Islet precursor cell (in vitro differentiated cells): ENCODE data around the gene BCAS1.
"Not testable (repeated sequence)": the region's sequence is repeated elsewhere in the genome, so short reads cannot be mapped to it uniquely, and the experiment has no call there.

Experiments used
- DNase-seq: peaks from one replicate; pipeline ENCODE4 v3.0.0-alpha.2; 2018

Gene BCAS1

DNA sequence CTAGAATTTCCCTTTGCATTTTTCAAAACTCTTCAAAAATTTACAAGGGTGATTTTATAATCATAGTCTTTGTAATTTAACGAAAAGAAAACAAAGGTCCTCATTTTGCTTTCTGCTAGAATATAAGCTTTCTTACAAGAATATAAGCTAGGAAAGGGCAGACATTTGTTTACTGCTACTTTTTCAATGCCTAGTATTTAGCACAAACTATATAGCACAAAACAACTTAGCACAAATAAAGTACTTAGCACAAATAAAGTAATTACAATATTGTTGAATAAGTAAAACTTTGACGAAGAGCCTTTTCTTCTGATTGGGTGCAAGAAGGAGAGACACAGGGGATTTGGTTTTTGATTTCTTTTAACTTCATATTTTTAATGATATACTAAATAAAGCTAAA is 87.8 kb downstream of the BCAS1 start:
- DNase-seq = no peak

DNA sequence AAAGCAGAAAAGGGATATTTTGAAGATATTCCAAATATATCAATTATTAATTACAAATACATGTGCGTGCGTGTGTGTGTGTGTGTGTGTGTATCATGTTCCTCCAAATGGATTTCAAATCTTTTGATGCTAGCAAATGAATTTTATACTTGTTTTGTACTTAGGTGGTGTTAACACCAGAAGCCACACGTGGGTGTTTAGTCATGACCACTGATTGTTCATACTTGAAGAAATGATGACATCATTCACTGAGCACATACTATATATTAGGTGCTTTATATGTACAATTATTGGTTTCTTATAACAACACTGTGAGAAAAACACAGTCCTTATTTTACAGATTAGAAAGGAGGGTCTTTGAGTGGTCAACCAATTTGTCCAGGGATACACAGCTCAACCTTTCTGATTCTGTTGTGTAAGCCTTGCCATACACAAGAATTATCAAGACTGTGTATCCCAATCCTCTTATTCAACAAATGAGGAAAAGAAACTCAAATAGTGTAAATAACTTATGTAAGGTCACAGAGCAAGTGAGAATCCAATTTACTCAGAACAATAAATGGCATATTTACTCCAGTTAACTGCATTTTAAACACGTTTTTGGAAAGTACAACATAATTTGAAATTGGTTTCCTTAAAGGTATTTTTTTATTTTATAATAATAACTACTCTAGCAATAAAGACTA is 88.5 kb downstream of the BCAS1 start:
- no peak for DNase-seq

DNA sequence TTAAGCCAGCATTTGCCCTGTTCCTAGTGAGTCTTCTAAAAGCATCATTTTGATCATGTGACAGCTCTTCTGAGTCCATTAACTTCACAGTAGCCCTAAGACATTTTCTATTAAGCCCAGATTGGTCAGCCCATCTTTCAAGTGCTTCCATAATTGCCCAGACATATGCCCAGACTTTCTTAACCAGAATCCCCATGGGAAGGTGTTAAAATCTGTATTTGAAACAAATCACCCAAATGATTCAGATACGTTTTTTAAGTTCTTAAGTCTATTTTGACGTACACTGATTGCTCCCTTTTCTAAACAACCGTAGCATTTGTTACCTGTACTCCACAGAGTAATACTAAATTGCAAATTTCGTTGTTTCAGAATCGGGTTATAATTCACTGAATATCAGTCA is 89.3 kb downstream of the BCAS1 start:
- DNase-seq = no peak

DNA sequence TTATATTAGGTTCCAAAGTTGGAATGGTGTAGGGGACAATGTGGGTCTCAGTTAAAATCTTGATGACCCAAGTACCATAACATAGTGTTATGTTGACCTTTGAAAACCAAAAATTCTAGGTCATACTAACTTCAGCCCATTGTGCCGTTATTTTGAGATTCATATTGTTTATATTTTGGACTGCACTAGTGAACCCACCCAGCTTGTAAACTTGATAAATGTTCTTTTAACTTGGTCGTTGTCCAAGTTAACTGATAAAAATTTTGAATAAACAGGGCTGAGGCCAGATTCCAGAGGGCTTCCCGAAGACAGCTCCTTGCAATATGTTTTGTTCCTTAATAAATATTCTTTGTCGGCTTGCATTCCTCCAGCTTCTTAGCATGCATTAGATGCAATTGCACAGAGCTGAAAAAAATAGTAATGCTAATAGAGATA is 90.3 kb downstream of the BCAS1 start:
- no peak for DNase-seq

DNA sequence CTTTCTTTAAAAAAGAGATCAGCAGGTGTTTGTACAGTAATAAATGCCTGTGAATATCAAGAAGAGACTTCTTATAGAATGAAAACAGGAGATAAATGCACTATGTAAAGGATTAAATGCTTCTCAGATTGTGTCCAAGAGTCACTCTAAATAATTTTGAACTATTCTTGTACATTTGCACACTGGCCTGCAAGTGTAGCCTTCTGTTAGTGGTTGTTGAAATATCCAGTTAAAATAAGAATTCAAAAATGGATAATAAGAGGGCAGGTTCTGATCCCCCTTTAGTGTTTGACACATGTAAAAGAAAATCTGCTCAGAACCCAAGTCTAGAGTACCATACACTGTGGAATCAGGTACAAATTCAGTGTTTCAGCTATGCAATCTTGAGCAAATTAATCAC is 91.9 kb downstream of the BCAS1 start:
- DNase-seq = no peak

DNA sequence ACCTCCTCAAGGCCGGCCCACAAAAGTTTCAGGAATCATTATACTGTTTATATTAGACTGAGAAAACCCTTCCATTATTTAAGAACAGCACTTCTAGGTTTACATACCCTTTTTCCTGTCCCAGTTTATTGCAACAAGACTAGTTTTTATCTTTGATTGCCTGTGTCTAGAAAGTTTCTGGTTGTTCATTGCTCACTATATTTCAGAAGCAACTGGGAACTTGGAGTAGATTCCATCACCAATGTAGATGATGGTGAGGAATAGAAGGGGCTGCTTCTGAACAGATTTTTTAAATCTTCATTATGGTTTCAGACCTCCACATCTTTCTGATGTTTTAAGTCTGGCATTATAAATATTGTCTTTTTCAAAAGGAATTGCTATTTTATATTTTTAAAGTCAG is 93.0 kb downstream of the BCAS1 start:
- no peak for DNase-seq

DNA sequence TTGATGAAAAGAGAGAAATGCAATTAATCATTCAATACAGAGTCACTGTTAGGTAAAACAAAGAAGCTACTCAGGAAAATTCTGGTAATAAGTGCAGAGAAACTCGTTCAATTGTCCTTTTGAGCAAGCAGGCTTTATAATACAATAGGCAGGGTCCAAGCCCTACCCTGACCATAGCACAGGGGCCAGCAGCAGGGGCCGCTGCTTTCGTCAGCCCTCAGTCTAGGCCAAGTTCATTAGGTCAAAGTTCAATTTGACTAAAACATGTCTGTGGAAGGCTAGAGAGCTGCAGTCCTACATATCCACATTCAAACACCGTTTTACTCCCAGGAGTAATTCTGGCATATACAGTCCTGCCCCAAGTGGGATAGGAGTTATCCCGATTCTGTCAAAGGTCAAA is 94.6 kb downstream of the BCAS1 start:
- no peak for DNase-seq

DNA sequence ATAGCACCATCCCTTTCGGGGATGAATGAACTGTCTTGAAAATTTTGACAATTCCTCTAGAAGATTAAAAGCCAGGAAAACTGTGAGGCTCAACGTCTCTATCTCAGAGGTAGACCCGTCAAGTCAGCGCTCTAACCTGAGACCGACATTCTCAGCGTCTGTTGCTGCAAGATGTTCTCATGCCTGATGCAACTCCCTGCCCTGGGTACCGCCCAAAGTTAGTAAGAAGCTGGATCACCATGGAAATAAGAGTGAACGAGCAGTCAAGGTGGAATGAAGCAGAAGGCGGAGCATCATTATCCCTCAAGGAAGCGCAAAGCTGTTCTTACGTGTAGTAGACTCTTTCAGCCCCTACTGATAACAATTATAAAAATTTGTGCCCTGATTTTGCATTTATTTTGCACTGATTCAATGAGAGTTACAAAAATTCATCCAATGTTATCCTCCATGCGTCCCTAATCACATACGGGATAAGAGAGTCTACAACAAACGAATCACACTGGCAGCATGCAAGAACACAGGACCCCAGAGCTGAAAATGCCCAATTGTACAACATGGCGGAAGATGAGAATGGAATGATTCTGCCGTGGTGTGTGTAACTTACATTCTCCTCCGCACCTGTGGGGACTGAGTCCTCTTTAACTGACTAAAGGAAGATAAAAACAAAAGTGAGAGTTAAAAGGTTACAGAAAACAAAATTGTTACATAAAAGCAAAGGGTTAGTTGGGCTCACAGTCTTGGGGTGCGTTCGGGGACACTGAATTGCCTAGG is 95.4 kb downstream of the BCAS1 start:
- no peak for DNase-seq

DNA sequence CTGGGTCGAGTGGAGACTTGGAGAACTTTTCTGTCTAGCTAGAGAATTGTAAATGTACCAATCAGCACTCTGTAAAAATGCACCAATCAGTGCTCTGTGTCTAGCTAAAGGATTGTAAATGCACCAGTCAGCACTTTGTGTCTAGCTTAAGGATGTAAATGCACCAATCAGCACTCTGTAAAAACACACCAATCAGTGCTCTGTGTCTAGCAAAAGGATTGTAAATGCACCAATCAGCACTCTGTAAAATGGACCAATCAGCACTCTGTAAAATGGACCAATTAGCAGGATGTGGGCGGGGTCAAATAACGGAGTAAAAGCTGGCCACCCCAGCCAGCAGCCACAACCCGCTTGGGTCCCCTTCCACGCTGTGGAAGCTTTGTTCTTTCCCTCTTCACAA is 96.5 kb downstream of the BCAS1 start:
- not testable (repeated sequence) for DNase-seq

DNA sequence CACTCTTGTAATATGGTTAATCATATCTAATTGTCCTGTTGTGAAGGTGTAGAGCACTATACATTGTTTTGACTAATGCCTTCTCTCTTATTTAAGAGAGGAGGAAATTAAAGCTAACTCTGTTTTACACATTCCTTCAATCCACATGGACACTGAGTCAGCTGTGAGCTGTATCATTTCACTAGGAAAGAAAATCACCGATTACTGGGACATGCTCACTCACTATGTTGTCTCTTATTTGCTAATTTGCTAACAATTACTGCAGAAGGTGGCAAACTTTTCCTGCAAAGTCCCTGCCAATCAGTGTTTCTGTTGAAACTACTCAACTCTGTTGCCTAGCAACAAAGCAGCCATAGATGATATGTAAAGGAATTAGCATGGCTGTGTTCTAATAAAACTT is 98.2 kb downstream of the BCAS1 start:
- DNase-seq = no peak

DNA sequence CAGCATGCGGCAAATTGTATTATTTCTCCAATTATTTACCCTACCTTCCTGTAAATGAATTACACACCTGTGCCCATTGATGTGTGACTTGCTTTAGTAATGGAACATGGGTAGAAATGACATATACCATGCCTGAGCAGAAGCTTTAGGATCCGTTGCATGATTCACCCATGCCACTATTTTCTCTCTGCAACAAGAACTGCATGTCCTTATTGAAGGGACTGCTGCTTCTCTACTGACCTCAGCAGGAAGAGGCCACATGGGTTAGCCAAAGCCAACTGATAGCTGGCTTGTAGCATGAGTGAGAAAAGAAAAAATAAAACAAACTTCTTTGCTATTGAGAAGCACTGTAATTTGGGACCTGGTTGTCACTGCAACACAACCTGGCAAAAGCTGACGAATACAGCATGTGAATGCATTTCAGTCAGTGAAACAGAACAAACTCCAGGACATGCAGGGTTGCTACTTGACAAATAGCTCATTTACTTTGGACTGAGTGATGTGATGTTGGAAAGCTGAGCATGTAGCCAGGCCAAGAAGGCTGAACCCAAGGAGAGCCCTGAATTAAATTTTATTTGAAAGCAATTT is 99.2 kb downstream of the BCAS1 start:
- DNase-seq = no peak

DNA sequence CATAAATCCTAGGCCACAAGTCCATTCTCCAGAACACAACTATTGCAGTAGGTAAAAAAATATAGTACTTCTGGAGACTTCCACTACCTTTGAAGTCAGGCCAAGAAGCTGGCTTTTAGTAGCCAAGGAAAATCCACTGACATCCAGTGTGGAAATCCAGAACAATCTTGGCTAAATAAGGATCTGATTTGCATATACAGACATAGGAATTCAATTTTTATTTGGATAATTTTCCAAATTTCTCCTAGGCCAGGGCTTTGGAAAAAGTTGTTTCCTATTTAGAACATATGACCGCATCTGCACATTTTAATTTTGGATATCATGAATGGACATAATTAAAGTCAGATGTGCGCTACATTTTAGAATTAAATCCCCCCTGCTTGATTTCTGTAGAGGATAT is 100.2 kb downstream of the BCAS1 start:
- DNase-seq = no peak

DNA sequence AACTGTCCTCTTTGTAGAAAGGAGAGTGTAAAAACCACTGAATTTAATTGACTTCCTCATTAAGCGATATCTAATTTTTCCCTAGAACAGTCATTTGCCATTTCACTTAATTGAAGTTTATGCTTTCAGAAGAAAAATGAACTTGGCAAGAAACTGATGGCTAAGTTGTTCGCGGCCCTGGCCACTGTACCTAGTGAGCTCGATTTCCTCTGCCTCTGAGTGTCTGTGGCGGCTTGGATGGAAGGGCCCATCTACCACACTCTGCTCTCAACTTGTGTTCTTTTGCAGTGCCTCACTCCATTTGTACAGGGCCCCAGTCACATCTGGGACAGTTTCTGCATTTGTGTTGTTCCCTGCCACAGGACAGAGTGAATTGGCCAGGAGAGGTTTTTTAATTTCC is 102.9 kb downstream of the BCAS1 start:
- no peak for DNase-seq

DNA sequence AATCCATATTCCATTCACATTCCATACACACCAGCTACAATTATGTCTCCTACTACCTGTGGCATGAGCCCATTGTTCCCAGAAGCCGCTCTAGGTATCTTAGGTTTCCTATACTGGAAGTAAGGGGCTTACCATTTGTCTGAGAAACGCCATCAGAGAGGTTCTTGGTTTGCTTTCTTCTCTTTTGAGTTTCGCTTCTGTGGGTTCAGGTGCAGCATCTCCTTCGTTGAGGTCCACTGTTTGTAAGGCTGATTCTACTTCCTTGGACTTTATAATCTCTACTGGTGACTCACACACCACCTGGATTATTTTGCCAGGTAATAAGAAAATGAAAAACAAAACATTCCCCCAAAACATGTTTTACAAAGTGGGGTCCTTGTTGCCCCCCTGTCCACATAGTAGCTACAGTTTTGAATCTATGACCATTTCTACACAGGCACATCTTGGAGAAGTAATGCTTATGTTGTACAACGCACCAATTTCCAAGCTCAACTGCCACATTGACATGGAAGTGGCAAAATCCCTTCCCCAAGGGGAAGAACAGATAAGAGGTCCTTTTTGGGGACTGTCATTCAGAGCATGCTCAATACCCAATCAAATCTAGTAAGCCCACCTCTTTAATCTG is 103.5 kb downstream of the BCAS1 start:
- DNase-seq = no peak

DNA sequence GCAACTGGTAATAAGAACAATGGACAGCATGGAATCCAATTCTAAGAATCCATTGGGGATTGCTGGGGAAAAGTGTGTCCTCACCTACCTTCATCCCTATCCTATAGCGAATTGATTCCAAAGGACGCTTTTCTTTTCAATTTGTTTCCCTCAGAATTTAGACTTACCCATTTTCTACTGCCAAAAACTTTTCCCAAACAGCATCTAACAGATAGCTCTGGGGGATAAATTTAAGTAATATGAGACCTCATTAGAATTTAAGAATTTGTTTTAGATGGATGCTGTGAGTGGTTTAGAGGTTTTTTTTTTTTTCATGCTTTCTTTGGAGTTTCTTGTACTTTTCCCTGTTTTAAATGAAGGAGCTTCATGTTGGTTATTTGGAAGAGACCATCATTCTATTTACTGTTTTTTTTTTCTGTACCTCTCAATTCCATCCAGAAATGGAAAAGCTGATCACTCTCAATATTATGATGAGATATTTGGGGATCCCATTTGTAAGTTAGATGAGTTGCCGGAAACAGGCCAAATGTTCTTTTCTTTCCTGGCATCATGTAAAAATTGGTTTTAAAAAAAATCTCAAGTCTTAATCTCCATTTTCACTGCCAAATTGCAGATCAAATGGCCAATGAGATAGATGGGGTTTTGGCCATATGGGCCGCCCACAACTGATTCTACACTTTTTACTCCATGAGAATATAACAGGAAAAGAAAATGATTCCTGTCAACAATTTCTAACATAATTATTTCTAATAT is 105.7 kb downstream of the BCAS1 start:
- no peak for DNase-seq

DNA sequence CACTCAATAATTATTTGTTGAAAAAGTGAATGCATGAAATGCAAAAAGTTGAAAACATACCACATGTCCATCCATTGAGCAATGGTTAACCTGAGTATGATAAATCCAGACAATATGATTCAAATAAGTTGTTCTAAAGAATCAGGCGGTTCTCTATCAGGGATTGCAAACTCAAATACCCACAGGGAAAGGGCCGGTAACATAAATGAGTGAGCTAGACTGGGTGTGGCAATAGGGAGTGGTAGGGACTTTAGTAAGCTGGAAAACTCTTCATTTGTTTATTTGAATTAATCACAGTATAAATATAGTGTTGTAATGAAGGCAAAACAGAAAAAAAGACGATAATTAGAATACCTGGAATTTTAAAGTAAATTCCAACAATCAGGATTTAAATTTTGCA is 106.3 kb downstream of the BCAS1 start:
- no peak for DNase-seq

DNA sequence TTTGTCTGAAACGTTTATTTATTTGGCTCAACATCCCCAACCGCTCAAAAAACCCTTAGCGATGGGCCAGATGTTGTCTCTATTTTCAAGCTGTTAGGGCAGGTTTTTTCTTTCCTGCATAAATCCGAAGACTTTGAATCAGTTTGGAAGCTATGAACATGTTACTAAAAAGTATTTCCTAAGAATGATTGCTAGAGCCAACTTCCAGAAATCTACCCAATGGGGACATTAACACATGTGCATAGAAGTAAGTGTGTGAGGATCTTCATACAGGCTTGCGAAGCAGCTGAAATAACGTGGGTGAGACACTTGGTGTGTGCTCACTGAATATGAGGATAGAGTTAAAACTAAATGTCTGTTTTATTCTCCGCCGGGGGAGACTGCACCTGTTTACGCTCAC is 106.8 kb downstream of the BCAS1 start:
- DNase-seq = no peak

DNA sequence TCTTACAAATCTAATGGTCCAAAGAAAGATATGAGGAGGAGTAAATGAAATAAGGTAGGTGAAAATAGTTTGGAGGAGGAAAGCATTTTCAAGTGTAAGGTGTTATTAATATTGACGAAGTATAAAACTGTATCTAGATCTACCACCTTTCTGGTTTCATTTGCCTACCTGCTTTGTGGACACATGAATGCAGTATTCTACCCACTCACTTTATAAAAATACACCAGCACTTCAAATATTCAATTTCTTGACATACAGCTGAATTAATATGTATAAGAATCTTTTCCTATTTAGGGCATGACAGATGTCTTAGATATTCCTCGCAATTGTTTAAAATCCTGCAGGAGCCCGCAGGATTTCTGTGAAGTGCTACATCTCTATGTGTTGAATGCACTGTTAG is 108.0 kb downstream of the BCAS1 start:
- no peak for DNase-seq

DNA sequence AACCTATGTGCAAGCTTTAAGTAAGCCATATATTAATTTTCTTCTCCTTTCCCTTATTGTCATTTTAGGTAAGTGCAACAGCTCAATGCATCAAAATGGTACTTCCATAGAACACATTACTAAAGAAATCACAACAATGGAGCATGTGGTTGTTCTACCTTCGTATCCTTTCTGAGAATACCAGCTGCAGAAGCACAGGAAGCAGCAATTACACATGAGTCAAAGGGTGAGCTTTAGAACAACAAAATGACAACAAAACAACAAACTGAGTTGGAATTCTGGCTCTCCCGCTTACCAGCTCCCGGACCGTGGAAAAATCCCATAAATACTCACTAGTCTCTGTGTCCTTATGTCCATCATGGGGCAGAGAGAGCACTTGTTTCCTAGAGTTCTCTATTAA is 108.9 kb downstream of the BCAS1 start:
- no peak for DNase-seq

DNA sequence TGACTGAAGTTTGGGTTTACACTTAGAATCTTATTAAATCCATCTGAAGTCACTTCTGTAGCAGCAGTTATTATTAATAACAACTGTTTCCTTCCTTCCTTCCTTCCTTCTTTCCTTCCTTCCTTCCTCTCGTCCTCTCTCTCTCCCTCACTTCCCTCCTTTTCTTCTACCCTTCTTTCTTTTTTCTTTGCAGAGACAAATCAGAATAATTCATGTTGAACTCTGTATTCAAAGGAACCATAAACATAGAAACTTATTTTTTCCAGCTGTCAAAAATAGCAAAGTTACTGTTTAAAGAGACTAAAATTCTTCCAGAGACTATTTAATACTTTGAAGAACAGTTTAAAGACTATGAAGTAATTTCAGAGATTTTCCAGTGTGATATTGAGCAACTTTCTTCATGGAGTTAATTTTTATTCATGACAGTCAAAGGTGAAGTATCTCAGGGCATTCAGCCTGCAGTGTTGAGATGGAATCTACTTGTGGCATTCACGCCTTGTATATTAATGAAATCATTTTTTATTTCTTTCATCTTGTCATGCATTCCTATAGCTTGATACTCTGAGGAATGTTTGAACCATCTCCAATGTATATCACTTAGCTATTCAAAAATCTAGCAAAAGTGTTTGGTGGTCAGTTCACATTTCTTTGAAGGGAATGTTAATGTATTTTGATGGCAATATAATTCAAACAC is 109.7 kb downstream of the BCAS1 start:
- DNase-seq = no peak

DNA sequence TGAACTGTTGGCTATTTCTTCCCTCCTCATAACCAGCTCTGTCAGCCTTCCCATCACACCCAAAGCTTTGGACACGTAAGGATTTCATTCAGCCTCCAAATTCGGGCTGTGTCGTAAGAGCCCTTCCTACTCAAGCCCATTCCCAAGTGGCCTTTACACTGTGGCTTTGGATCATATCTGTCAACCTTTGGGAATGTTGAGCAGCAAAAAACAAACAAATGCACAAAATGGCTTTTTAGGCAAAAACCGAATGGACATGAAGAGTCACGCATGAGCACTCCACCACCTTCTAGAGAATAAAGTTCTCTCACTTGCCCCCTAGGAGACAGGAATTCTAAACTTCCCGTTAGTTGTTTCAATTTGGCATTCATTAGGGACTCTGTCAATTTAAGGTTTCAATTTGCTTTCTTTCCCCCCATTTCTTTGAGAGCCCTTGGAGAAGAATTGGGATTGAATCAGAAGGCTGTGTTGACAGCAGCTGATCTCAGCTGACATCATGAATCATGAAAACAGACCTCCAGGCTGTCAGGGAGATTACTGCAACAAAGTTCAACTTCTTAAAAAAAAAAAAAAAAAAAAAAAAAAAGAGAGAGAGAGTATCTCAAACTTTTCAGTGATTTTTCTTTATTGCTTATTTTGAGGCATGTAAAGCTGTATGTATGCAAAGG is 110.3 kb downstream of the BCAS1 start:
- no peak for DNase-seq

DNA sequence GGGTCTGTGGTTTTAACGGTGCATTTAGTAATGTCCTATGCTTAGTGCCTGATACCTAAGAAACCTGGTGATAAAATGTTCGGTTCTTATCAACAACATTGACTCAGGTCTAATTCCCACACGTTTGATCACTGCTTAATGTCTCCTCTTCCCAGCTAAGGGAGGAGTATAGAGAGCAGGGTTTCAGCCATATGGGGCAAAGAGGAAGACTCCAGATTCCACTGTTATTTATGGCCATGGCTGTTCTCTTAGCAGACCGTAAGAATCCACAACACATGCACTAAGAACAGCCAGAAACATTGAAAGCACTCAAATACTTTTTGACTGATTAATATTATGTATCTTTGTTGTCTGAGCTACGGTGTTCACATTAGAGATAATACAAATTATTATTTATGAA is 112.1 kb downstream of the BCAS1 start:
- no peak for DNase-seq
